ENCODE data around the gene TBC1D22A. TPM values are rescaled to one million over a fixed set of nuclear protein-coding genes. Genes with fewer than 3 reads are reported as not detected.

The TBC1D22A gene
- total and polyA plus RNA-seq, 8 donors: 14.4 to 33.5 (median 15.7) TPM

DNA sequence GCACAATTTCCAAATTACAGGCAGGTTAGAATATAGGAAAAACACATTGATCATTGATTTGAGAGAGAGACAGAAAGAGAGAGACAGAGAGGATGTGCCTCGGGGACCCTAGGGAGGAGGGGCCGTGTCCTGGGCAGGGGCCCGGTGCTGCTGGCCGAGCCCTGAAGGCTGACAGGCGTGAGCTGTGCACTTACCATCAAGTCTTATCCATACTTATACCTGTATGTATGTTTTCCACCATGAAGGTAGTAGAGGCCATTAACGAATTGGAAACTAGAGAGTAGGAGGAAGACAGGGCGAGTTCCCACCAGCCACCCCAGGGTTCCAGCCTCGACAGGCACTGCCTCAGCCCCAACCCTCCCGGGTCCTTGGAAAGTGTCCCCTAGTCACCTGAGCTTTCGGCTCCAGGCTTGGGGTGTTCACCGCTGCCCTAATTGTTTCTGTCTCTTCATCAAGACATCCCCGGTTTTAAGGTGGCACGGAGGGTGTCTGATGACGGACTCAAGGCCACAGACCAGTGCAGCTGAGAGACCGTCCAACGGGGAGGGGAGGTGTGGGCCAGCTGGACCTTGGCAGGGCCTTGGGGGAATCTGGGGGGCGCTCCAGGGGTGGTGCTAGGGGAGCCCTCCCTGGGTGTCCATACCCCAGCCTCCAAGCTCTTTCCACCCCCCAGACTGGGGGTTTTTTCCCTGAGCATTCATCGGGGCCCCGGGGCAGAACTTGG lies 431.3 kb downstream of the TBC1D22A start:
- H3K9me3 ChIP-seq: no peaks in the 10 kb centered on the region
- no peaks in the 10 kb centered on the region for H3K27me3 ChIP-seq
- DNase-seq (no peak), ATAC-seq (no peak)
- H3K27ac ChIP-seq: no peak overlapping the region
- intact Hi-C loops (cut with DNase I): no loop called here
- H3K4me3 ChIP-seq: no peak overlapping the region
- no peaks in the 10 kb centered on the region for H3K36me3 ChIP-seq
- TF ChIP-seq, protein P1, sequence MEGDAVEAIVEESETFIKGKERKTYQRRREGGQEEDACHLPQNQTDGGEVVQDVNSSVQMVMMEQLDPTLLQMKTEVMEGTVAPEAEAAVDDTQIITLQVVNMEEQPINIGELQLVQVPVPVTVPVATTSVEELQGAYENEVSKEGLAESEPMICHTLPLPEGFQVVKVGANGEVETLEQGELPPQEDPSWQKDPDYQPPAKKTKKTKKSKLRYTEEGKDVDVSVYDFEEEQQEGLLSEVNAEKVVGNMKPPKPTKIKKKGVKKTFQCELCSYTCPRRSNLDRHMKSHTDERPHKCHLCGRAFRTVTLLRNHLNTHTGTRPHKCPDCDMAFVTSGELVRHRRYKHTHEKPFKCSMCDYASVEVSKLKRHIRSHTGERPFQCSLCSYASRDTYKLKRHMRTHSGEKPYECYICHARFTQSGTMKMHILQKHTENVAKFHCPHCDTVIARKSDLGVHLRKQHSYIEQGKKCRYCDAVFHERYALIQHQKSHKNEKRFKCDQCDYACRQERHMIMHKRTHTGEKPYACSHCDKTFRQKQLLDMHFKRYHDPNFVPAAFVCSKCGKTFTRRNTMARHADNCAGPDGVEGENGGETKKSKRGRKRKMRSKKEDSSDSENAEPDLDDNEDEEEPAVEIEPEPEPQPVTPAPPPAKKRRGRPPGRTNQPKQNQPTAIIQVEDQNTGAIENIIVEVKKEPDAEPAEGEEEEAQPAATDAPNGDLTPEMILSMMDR (IDR thresholded peaks at IDR 0.05): no peak
- H3K4me1 ChIP-seq: no peaks in the 10 kb centered on the region

DNA sequence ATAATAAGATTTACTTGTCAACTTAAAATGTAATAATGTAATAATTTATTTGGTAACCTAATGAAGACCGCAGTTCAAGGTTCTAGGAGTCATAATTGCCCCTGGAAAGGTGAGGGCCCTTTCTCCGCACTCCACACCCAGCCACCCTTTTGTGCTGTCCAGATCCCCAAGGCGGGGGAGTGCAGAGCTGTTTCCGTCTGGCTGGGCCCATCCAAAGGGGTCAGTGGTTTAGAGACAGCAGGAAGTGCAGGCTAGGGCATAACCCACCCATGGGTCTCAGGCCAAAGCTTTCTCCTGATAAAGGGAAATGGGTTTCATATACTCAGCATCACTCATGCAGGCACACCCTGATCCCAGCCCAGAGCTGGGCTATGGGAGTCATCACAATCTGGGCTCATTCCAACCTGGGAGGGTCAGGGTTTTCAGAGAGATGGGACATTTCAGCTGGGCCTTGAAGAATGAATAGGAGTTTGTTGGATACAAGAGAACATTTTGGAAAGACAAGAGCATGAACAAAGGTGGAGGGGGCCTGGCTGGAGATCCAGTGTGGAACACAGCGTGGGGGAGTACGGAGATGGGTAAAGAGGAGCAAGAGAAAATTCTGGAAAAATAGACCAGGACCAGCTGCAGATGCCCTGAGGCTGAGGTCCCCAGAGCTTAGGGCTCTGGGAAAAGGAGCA lies 432.2 kb downstream of the TBC1D22A start:
- H3K4me3 ChIP-seq: no peak overlapping the region
- intact Hi-C loops (cut with DNase I): no loop called here
- H3K36me3 ChIP-seq: no peaks in the 10 kb centered on the region
- H3K27me3 ChIP-seq: no peaks in the 10 kb centered on the region
- TF ChIP-seq, protein P1 (IDR thresholded peaks at IDR 0.05): no peak
- no peaks in the 10 kb centered on the region for H3K4me1 ChIP-seq
- no peaks in the 10 kb centered on the region for H3K9me3 ChIP-seq
- H3K27ac ChIP-seq: no peak overlapping the region
- DNase-seq (no peak), ATAC-seq (no peak)

DNA sequence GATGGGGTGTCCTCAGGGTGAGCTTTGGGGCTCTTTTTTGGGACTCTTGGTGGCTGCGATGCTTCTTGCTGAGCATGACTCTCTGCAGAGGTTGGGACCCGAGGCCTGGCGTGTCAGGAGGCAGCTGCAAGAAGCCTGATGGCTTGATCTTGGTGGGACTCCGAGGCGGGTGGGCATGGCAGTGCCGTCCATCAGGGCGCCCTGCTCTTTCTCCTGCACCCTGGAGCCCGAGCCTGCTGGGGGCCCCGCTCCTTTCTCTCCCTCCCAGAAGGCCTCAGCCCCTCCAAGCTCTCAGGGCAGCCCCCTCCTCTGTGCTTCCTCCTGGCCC lies 432.7 kb downstream of the TBC1D22A start:
- intact Hi-C loops (cut with DNase I): no loop called here

DNA sequence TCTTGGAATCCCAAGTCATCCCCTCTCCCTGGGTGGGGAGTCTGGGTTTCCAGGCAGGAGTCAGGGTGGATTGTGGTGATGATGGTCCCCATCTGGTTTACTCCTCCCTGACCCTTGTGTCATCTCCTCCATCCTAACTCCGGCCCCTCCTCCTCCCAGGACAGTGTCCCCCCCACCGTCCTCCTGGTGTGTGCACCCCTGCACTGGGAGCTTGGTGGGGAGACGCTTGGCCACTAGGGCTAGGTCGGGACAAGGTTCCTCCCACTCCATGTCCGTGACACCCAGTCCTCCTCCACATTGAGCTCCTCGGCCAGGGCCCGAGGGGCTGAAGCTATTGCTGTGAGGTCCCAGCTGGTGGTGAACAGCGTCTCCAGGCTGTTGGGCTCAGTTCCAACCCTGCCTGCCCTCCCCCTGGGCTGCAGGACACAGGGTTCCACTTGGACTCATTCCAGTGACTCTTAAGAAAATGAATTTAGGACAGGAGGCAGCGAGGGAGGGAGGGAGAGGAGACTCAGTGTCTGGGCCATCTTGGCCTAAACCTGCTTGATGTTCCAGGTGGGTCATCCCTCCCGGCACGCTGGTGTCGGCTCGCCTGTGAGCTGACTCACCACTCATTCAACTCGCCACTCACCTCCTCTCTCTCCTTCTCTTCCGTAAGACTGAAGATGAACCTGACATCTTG lies 433.2 kb downstream of the TBC1D22A start:
- no peaks in the 10 kb centered on the region for H3K27me3 ChIP-seq
- TF ChIP-seq, protein P1 (IDR thresholded peaks at IDR 0.05): no peak
- no peaks in the 10 kb centered on the region for H3K4me1 ChIP-seq
- no peaks in the 10 kb centered on the region for H3K36me3 ChIP-seq
- peak in 3 of 4 donors; percentile 27 to 86 (median 82) for DNase-seq
- H3K27ac ChIP-seq: no peak overlapping the region
- no peaks in the 10 kb centered on the region for H3K9me3 ChIP-seq
- intact Hi-C loops (cut with DNase I): no loop called here
- ATAC-seq: no peak
- no peak overlapping the region for H3K4me3 ChIP-seq

More for the DNA sequence above, 432.7 kb downstream of the TBC1D22A start:
- ATAC-seq (no peak), DNase-seq (peak in 1 of 4 donors; percentile 31)
- Histone ChIP-seq H3K4me3 (no peak overlapping the region), H3K27ac (no peak overlapping the region), H3K4me1 (no peaks in the 10 kb centered on the region), H3K9me3 (no peaks in the 10 kb centered on the region), H3K27me3 (no peaks in the 10 kb centered on the region), H3K36me3 (no peaks in the 10 kb centered on the region)
- TF ChIP-seq, protein P1 (IDR thresholded peaks at IDR 0.05): no peak

All from left lung (tissue), 10 donors.